A673 (cell line): Measurements from ENCODE around the gene ADGRD1. TPM values are rescaled to one million over a fixed set of nuclear protein-coding genes. Genes with fewer than 3 reads are reported as not detected.

Source experiments
- BruUV-seq: library from RNA; stranded (reverse); fragments of 400-500 nt; replicated peaks from 2 replicates; lab custom pipeline; 2021; lab: Mats Ljungman, UMichigan
- CTCF ChIA-PET: fragments of 300-600 bp; sonication (Branson Sonifier 250); formaldehyde crosslinking; loops from one replicate; lab custom pipeline; 2022; ENCODE audit warnings: antibody characterized with exemption; lab: Charles Lee
- POLR2A ChIA-PET: fragments of 300-600 bp; sonication (Branson Sonifier 250); formaldehyde crosslinking; loops from one replicate; lab custom pipeline; 2022; ENCODE audit warnings: antibody characterized with exemption; ENCODE audit not compliant: low non-redundant PET; lab: Charles Lee
- DNase-seq: peaks from one replicate; pipeline ENCODE4 v3.0.0-alpha.2; 2015; ENCODE audit warnings: low spot score
- H3K27ac ChIP-seq: fragments of 200-600 bp; sonication (generic); 2 replicates; pipeline ENCODE4 v1.5.1; 2016; ENCODE audit warnings: mixed run types, low read depth, mild to moderate bottlenecking, mixed read lengths, antibody characterized with exemption, low read length; ENCODE audit not compliant: poor library complexity, severe bottlenecking
- H3K27me3 ChIP-seq: fragments of 200-600 bp; sonication (generic); replicated peaks from 2 replicates; pipeline ENCODE4 v1.6.1; 2017; ENCODE audit warnings: mixed run types, low read depth, mild to moderate bottlenecking, mixed read lengths, antibody characterized with exemption, low read length; ENCODE audit not compliant: insufficient read depth, poor library complexity
- H3K36me3 ChIP-seq: fragments of 200-600 bp; sonication (generic); 2 replicates; pipeline ENCODE4 v1.6.1; 2016; ENCODE audit warnings: mixed run types, mild to moderate bottlenecking, mixed read lengths, antibody characterized with exemption, low read length; ENCODE audit not compliant: insufficient read depth, poor library complexity, severe bottlenecking
- H3K4me1 ChIP-seq: fragments of 200-600 bp; sonication (generic); 2 replicates; pipeline ENCODE4 v1.6.1; 2017; ENCODE audit warnings: mixed run types, mild to moderate bottlenecking, mixed read lengths, antibody characterized with exemption, low read length; ENCODE audit not compliant: insufficient read depth, poor library complexity, severe bottlenecking
- H3K4me3 ChIP-seq: fragments of 200-600 bp; sonication (generic); 2 replicates; pipeline ENCODE4 v1.5.1; 2016; ENCODE audit warnings: low read depth, mixed run types, mild to moderate bottlenecking, mixed read lengths, low read length; ENCODE audit not compliant: poor library complexity, severe bottlenecking
- H3K9me3 ChIP-seq: fragments of 200-600 bp; sonication (generic); 2 replicates; pipeline ENCODE4 v1.6.1; 2016; ENCODE audit warnings: mixed run types, low read depth, mild to moderate bottlenecking, mixed read lengths, antibody characterized with exemption, low read length; ENCODE audit not compliant: poor library complexity, severe bottlenecking
- CTCF ChIP-seq: fragments of 300-800, 200-600 bp; sonication (generic); conservative IDR thresholded peaks from 2 replicates; pipeline ENCODE4 v1.5.1; 2017; ENCODE audit warnings: low read depth, mild to moderate bottlenecking, antibody characterized with exemption, low read length, moderate library complexity, mixed read lengths
- EZH2 ChIP-seq: fragments of 200-600 bp; sonication (generic); IDR thresholded peaks from 2 replicates; pipeline ENCODE4 v1.6.1; 2017; ENCODE audit warnings: borderline replicate concordance, low read depth, mild to moderate bottlenecking, mixed read lengths, antibody characterized with exemption, low read length; ENCODE audit not compliant: poor library complexity, severe bottlenecking
- intact Hi-C: fragments of 100-400 bp; cut with micrococcal nuclease; formaldehyde crosslinking; loops from one replicate; pipeline ENCODE4 v1.10.0; 2022; ENCODE audit not compliant: unreplicated experiment
- total RNA-seq: library from RNA; stranded (reverse); gene quantifications from 2 replicates; pipeline ENCODE4 v1.2.3, GENCODE V29; 2021

Gene ADGRD1
- total RNA-seq, 1 experiment from 2014 or later: not detected

DNA sequence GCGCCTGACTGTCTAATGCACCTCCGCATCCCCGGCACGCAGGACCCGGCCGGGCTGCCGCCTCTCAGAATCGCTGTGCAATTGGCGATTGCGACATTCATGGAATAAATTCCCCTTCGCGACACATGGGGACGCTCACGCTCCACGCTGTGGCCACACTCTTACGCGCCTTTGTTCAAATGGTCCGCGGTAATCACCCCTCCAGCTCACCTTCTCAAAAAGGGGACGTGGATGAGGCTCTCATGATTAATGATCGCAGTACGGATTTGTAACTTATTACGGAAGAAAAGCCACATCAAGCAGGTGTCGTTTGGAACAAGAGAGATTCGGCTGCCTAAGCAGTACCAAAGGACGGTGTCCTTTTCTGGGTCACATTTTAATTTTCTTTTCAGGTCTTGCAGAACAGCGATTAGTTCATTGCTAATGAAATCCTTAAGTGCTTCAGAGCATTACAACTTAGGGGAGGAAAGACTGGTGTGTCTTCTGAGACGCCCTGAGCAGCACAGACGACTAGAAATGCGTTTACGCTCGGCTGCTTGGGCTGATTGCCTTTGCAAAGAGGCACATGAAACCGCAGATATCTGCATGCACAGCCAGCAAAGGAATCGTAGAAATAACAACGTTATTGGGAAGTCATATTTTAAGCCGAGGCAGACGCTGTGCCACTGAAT, 37.3 kb upstream of the ADGRD1 start:
- BruUV-seq: no TSS peak
- Histone ChIP-seq H3K27ac (no peak overlapping the region), H3K4me1 (no peaks in the 10 kb centered on the region), H3K27me3 (peaks cover 40% of the 10 kb centered on the region), H3K36me3 (no peaks in the 10 kb centered on the region), H3K4me3 (peak overlapping the region; percentile 25), H3K9me3 (peaks cover 8% of the 10 kb centered on the region)
- ChIA-PET CTCF (interaction anchor here (0.5 to 1.7 kb wide), 2 partner anchors 216 to 424 kb away, joined by 3 to 15 read pairs; no protein-coding TSS in a partner anchor), POLR2A (interaction anchor here (0.6 kb wide), 1 partner anchor 366 kb away, joined by 3 read pairs; no protein-coding TSS in a partner anchor)
- TF ChIP-seq CTCF (peak; percentile 93), EZH2 (no peak)
- DNase-seq: peak; percentile 78
- intact Hi-C loops: loop anchor here (1.0 to 5.0 kb wide), 2 partner anchors 216 to 1086 kb away; no protein-coding TSS in a partner anchor

- Histone ChIP-seq H3K27ac (no peak overlapping the region), H3K4me1 (no peaks in the 10 kb centered on the region), H3K27me3 (peaks cover 52% of the 10 kb centered on the region), H3K36me3 (no peaks in the 10 kb centered on the region), H3K9me3 (no peaks in the 10 kb centered on the region), H3K4me3 (no peak overlapping the region)
- ChIA-PET POLR2A (no interaction called here), CTCF (interaction anchor here (1.7 kb wide), 1 partner anchor 214 kb away, joined by 15 read pairs; no protein-coding TSS in a partner anchor)
- no peak for DNase-seq
- BruUV-seq: no TSS peak
- TF ChIP-seq CTCF: no peak
- TF ChIP-seq EZH2: no peak
- intact Hi-C loops: loop anchor here (5.0 kb wide), 1 partner anchor 1085 kb away; no protein-coding TSS in a partner anchor
Measured at GRCh38 chr12:130917607-130918006, 36.1 kb upstream of the ADGRD1 start.

DNA sequence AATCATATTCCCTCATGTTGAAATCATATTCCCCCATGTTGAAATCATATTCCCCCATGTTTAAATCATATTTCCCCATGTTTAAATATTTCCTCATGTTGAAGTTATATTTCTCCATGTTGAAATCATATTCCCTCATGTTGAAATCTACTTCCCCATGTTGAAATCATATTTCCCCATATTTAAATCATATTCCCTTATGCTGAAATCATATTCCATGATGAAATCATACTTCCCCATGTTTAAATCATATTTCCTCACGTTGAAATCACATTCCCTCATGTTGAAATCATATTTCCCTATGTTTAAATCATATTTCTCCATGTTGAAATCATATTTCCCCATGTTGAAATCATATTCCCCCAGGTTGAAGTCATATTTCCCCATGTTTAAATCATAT, 34.6 kb upstream of the ADGRD1 start:
- CTCF ChIA-PET: no interaction called here
- no TSS peak for BruUV-seq
- no peak for DNase-seq
- no peaks in the 10 kb centered on the region for H3K9me3 ChIP-seq
- no peak overlapping the region for H3K27ac ChIP-seq
- no peak overlapping the region for H3K4me3 ChIP-seq
- intact Hi-C loops: loop anchor here (5.0 kb wide), 1 partner anchor 1083 kb away; no protein-coding TSS in a partner anchor
- TF ChIP-seq CTCF (no peak), EZH2 (no peak)
- H3K27me3 ChIP-seq: peaks cover 57% of the 10 kb centered on the region
- POLR2A ChIA-PET: no interaction called here
- no peaks in the 10 kb centered on the region for H3K4me1 ChIP-seq
- H3K36me3 ChIP-seq: no peaks in the 10 kb centered on the region
